ES-I3 (cell line): ENCODE measurements around the gene NR1D2.
"Not testable (repeated sequence)": the region's sequence is repeated elsewhere in the genome, so short reads cannot be mapped to it uniquely, and the experiment has no call there.

Experiments
- H3K36me3 ChIP-seq: 2 replicates; pipeline ENCODE4 v1.6.1; 2013; ENCODE audit warnings: mild to moderate bottlenecking, low read length, control low read depth, moderate library complexity; ENCODE audit not compliant: insufficient read depth
- H3K4me1 ChIP-seq: 2 replicates; pipeline ENCODE4 v1.6.1; 2013; ENCODE audit warnings: mild to moderate bottlenecking, control low read depth, low read length; ENCODE audit not compliant: insufficient read depth
- H3K9ac ChIP-seq: 2 replicates; pipeline ENCODE4 v1.6.1; 2013; ENCODE audit warnings: low read depth, mild to moderate bottlenecking, low read length, moderate library complexity
- H3K9me3 ChIP-seq: 2 replicates; pipeline ENCODE4 v1.6.1; 2013; ENCODE audit warnings: mild to moderate bottlenecking, low read length, moderate library complexity; ENCODE audit not compliant: control insufficient read depth, insufficient read depth

NR1D2 gene

DNA sequence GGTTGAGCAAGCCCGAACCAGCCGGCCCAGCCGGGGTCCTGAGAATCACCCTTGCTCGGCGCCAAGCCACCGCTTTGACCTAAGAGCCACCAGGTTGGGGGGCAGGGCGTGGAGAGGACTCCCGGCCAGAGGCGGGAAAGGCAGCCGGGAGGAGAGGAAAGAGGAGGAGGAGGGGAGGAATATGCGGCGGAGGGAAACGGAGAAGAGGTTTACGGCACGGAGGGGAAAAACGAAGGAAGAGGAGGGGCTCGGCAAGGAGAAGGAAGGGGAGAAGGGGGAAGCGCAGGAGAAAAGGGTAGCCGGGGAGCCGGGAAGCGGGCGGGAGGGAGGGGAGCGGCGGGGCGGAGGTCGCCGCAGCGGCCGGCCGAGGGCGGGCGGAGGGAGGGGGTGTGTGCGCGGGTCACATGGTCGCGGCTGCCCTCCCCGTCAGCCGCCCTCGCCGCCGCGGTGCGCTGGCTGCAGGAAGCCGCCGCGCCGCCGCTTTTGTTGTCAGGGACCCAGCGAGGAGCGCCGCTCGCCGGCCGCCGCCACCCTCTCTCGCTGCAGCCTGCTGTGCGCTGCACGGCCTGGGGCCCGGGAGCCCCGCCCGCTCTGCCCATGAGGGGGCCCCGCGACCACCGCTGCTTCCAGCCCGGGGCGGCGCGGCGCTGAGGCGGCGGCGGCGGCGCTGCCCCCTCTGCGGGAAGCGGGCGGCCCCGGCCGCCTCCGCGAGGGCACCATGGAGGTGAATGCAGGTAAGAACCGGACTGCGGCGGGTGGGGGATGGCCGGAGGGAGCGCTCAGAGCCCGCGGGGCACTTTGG, at the start of gene NR1D2:
NR1D2 (plus strand) TSS at position 426 of the 802 bp plus-strand sequence; CDS start at position 719, 293 bp downstream.
- Histone ChIP-seq H3K4me1 (peaks cover 19% of the 10 kb centered on the region), H3K9me3 (no peaks in the 10 kb centered on the region), H3K36me3 (no peaks in the 10 kb centered on the region), H3K9ac (peak within 1 kb of the TSS; percentile 77)

DNA sequence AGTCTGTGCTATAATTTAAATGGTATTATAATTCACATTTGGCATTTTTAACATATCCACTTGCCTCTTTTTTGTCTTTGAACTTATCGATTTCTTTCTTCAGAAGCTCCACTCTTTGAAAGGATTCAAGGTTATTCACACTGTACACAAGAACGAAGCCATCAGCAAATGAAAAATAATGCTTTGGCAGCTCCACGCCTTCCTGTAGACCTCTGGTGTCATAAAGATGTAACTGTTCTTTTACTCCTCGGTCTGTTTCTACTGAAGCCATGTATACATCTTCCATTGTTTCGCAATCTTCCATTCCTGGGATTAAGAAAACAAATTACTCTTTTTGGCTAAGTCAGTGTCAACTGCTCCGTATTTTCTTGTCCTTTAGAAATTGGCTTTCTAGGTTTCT, 44.3 kb upstream of the NR1D2 start:
- peaks cover 18% of the 10 kb centered on the region for H3K36me3 ChIP-seq

DNA sequence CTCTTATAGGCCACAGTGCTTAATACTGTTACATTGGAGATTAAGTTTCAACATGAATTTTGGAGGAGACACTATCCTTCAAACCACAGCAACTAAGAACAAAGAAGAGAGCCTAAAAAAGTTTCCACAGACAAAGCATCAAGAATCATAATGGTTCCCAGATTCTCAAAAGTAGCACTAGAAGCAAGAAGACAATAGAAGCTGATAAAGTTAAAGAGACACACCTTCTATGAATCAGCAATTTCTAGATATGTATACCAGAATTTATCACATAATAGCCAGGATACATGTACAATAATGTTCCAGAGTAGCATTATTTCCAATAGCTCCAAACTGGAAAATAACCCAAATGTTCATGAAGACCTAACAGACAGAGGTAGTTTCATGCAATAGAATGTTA, 40.5 kb upstream of the NR1D2 start:
- Histone ChIP-seq H3K9ac (no peak overlapping the region), H3K9me3 (peaks cover 3% of the 10 kb centered on the region; the same call in 1 of the 2 replicates), H3K36me3 (peaks cover 13% of the 10 kb centered on the region), H3K4me1 (no peaks in the 10 kb centered on the region)

More for the DNA sequence above, 44.3 kb upstream of the NR1D2 start:
- Histone ChIP-seq H3K9me3 (peaks cover 3% of the 10 kb centered on the region; the same call in 1 of the 2 replicates), H3K4me1 (no peaks in the 10 kb centered on the region), H3K9ac (no peak overlapping the region)

DNA sequence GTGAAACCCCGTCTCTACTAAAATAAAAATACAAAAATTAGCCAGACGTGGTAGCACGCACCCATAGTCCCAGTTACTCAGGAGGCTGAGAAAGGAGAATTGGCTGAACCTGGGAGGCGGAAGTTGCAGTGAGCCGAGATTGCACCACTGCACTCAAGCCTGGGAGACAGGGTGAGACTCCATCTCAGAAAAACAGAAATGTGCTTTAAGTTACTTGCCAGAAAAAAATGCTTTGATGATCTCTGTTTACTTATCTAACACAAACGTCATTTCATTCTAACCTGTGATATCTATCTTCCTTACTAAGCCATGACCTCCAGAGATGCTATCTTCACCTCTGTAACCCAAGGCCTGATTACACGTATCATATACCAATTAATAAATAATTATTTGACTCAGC, 35.7 kb upstream of the NR1D2 start:
- Histone ChIP-seq H3K9me3 (peaks cover under 1% of the 10 kb centered on the region; the same call in 1 of the 2 replicates), H3K4me1 (no peaks in the 10 kb centered on the region), H3K36me3 (peaks cover 6% of the 10 kb centered on the region; the same call in 1 of the 2 replicates), H3K9ac (no peak overlapping the region)

DNA sequence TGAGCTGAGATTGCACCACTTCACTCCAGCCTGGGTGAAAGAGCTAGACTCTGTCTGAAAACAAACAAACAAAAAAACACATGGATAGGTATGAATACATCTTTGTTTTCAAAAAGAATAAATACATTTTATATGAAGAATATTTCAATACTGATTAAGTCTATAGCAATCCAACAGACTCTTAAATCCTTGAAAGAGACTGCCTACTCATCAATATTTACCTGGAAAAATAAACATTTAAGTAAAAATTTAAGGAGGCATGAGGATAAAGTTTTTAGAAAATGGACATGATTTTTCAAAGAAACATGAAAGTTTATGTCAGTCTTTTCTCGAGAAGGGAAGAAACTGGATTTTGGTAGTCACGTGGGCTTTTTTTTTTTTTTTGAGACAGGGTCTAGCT, 33.7 kb upstream of the NR1D2 start:
- peaks cover 3% of the 10 kb centered on the region; the same call in 1 of the 2 replicates for H3K36me3 ChIP-seq
- H3K9me3 ChIP-seq = no peaks in the 10 kb centered on the region
- peaks cover 7% of the 10 kb centered on the region for H3K4me1 ChIP-seq
- no peak overlapping the region for H3K9ac ChIP-seq

DNA sequence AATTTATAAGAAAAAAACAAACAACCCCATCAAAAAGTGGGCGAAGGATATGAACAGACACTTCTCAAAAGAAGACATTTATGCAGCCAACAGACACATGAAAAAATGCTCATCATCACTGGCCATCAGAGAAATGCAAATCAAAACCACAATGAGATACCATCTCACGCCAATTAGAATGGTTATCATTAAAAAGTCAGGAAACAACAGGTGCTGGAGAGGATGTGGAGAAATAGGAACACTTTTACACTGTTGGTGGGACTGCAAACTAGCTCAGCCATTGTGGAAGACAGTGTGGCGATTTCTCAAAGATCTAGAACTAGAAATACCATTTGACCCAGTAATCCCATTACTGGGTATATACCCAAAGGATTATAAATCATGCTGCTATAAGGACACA, 32.8 kb upstream of the NR1D2 start:
- not testable (repeated sequence) for H3K9ac ChIP-seq, H3K4me1 ChIP-seq, H3K9me3 ChIP-seq, H3K36me3 ChIP-seq

DNA sequence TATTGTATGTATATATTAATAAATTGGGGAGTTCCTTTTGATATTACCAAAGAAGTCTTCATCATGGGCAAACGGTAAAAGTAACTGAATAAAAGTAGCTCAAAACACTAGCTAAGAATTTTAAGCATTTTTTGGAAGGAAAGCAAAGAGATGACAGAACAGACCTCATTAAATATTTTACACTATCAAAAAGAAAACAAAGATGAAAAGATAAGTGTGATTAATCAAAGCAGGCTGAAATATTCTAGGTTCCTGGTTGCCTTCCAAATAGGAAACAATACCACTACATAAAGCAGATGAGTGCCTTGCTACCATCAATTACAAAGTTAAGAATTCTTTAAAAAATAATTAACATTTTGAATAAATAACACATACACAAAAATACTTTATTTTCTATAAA, 31.9 kb upstream of the NR1D2 start:
- peaks cover 10% of the 10 kb centered on the region for H3K36me3 ChIP-seq
- H3K9ac ChIP-seq = no peak overlapping the region
- no peaks in the 10 kb centered on the region for H3K9me3 ChIP-seq
- H3K4me1 ChIP-seq = peaks cover 7% of the 10 kb centered on the region

DNA sequence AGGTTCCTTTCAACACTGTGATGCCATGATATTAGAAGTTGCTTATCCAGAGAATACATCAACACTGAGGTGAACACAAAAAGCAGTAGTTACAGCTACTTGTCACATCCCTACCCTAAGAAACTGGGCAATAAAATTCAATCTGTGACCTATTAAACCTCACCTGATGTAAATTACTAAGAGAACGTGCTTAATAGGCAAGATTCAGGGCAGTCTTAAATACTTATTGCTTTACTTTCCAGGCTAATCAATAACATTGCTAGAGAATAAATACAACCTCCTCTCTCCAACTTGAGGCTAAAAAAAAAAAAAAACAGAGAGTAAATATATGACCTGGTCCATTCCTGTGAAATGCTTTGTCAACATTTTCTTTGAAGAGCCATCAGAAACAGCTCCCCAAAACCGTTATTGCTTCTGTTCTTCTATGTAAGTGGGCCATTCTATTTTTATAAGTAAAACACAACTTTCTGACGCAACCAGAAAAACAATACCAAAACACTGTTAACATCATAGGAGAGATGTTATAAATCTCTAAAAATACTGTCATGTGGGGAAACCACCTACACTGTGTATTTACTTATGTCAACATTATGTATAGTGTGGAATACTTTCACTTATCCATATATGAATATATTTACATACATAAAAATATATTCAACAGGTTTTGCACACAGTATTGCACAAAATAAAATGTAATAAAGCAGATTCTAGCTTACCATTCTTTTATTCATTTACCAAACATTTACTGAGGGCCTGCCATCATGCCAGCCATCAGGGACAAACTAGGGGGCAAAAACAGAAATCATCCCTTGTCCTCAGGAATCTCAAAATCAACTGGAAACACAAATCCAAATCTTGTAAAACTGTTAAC, 31.0 kb upstream of the NR1D2 start:
- no peaks in the 10 kb centered on the region for H3K9me3 ChIP-seq
- peaks cover 16% of the 10 kb centered on the region for H3K36me3 ChIP-seq
- H3K9ac ChIP-seq = no peak overlapping the region
- H3K4me1 ChIP-seq = peaks cover 7% of the 10 kb centered on the region

DNA sequence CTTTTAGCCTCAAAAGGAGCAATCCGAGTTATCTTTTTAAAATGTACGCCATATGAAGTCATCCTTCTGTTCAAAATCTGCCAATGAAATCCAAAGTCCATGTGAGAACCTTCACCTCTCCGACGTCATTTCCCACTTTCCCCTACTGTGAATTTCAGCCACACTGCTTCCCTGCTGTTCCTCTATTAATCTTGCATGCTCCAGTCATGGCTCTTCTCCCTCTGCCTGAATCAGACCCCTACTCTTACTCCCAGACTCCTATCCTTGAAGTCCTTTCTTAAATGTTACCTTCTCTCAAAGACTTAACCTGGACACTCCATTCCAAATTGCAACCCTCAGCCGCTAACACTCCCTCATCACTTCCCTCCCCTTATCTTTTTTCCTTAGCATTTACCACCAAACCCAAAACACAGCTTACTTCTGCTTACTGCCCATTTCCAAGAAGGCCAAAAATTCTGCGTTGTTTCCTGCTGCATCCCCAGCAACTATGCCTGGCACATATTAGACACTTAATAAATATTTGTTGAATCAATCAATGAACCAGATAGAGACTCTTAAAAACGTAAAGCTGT, 29.5 kb upstream of the NR1D2 start:
- H3K9me3 ChIP-seq = no peaks in the 10 kb centered on the region
- H3K36me3 ChIP-seq = peaks cover 22% of the 10 kb centered on the region
- H3K4me1 ChIP-seq = peaks cover 7% of the 10 kb centered on the region
- H3K9ac ChIP-seq = peak overlapping the region; percentile 85

DNA sequence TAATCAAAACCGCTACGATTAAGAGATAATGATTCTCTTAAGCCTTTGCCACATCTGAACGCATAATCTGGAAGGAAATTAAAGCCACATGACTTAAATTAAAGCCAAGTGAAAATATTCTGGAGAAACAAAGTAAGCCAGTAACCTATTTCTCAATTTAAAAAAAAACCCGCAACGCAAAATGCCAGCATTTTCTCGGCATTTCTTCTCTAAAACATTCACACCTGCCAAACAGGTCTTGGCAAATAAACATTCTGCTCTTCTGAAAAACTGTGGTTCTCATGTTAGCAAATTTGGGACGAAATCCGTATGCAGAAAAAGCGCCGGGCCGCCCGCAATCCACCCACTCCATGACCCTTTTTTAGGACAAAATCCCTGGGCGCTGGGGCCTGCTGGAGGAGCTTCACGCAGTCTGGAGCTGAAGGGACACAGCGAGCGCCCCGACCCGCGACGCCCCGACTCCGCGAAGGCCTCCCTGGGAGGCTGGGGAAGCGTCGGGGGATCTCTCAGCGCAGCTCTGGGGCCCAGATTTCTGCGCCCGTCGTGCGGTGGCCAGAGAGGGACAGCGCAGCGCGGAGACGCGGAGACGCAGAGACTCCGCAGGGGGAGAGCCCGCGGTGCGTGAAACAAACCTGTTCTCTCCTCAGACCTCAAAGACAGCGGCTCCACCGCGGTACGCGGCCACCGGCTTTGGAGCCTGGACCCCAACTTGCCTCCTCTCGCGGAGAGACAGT, 28.8 kb upstream of the NR1D2 start:
- Histone ChIP-seq H3K9ac (peak overlapping the region; percentile 85), H3K4me1 (peaks cover 7% of the 10 kb centered on the region), H3K36me3 (peaks cover 22% of the 10 kb centered on the region), H3K9me3 (no peaks in the 10 kb centered on the region)

DNA sequence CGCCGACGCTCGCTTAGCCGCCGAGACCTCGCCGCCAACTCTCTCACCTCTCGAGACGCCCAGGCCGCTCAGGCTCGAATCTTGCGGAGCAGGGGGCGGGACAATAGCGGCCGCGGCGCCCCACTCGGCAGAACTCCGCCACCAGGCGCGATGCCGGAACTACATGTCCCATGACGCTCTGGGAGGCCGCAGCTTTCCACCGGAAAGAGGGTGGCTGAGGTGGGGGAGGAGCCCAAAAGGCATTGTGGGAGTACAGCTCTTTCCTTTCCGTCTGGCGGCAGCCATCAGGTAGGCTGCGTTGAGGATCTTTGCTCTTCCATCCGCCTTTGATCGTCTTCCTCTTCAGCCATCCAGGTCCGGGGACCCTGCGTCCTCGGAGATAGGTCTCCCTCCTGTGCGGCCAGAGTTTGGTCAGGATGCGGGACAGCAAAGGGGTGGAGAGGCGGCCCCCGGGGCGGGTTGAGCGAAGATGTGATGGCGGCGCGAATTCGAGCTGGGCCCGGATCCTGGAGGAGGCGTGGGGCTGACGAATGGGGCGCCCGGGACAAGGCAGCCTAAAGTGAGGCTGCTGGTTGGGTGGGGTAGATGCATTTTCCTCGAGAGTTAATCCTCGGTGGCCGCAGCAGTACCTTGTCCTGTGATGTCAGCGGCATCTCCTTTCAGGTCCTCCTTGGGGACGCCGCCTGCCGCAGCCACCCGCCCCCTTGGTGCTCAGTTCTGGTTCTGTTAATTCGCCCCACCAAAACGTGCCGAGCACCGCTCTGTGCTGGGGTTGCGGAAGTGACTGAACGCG, 28.0 kb upstream of the NR1D2 start, which contains the start of the genes NKIRAS1 and RPL15:
NKIRAS1 (minus strand) TSS at position 105 of the 793 bp plus-strand sequence. CDS start 6,086 bp downstream, outside the sequence.
RPL15 (plus strand) TSS at position 247 of the 793 bp plus-strand sequence. CDS start 728 bp downstream, outside the sequence.
- Histone ChIP-seq H3K9ac (peak within 1 kb of the TSS; percentile 85), H3K36me3 (peaks cover 22% of the 10 kb centered on the region), H3K4me1 (peaks cover 7% of the 10 kb centered on the region), H3K9me3 (no peaks in the 10 kb centered on the region)

DNA sequence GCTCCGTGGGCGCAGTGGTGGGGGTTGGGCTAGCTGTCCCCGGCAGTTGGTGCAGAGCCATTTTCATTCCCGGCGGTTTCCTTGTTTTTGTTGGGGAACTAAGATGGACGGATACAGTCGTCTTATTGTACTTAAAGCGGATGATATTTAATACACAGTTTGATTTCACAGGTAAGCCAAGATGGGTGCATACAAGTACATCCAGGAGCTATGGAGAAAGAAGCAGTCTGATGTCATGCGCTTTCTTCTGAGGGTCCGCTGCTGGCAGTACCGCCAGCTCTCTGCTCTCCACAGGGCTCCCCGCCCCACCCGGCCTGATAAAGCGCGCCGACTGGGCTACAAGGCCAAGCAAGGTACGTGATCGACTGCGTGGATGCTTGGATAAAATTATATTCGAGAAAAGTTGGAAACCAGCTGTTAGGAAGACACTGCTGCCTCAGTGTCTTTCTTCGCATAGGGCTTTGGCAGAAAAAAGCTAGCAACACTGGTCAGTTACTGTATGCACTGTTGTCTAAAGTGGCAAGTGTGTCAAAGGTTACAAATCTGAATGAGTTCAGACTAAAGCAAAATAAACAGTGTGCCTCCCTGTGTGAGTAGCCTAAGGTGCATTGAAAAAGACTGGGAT, 27.3 kb upstream of the NR1D2 start:
- Histone ChIP-seq H3K36me3 (peaks cover 22% of the 10 kb centered on the region), H3K9ac (peak overlapping the region; percentile 85)
- H3K4me1 ChIP-seq, H3K9me3 ChIP-seq: not testable (repeated sequence)

DNA sequence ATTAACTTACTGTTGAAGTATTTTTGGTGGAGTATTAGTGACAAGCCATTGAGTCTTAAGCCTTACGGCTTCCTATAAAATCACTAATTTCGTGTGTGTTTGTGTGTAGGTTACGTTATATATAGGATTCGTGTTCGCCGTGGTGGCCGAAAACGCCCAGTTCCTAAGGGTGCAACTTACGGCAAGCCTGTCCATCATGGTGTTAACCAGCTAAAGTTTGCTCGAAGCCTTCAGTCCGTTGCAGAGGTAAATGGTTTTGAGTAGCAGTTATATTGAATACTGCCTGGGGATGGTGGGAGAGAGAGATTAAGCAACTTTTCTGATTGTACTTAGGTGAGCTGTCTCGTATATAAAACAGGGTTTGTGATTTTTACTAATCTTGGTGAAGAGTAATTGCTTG, 26.8 kb upstream of the NR1D2 start:
- not testable (repeated sequence) for H3K4me1 ChIP-seq, H3K9me3 ChIP-seq
- H3K36me3 ChIP-seq = peaks cover 22% of the 10 kb centered on the region
- H3K9ac ChIP-seq = peak overlapping the region; percentile 85
